ENCODE measurements around the gene MYRIP. TPM values are rescaled to one million over a fixed set of nuclear protein-coding genes. Genes with fewer than 3 reads are reported as not detected.
"Not testable (repeated sequence)": the region's sequence is repeated elsewhere in the genome, so short reads cannot be mapped to it uniquely, and the experiment has no call there.

MYRIP gene
- total RNA-seq, 4 donors from 2014 or later: 1.4 to 4.4 (median 2.8) TPM

GRCh38 chr3:39814007-39814406 lies 4.6 kb downstream of the MYRIP start:
- TF ChIP-seq POLR2AphosphoS5 (IDR thresholded peaks at IDR 0.05) (no peak), EP300 (IDR thresholded peaks at IDR 0.05) (no peak), POLR2A (IDR thresholded peaks at IDR 0.05) (no peak), CTCF (IDR thresholded peaks at IDR 0.05) (no peak)
- peaks cover 38% of the 10 kb centered on the region for H3K27me3 ChIP-seq
- no peak overlapping the region for H3K4me3 ChIP-seq
- peaks cover 15% of the 10 kb centered on the region for H3K4me1 ChIP-seq
- H3K36me3 ChIP-seq: no peaks in the 10 kb centered on the region
- H3K27ac ChIP-seq: no peak overlapping the region
- DNase-seq (ENCODE audit: low spot score in 2 of 2): no peak
- H3K9me3 ChIP-seq: no peaks in the 10 kb centered on the region

DNA sequence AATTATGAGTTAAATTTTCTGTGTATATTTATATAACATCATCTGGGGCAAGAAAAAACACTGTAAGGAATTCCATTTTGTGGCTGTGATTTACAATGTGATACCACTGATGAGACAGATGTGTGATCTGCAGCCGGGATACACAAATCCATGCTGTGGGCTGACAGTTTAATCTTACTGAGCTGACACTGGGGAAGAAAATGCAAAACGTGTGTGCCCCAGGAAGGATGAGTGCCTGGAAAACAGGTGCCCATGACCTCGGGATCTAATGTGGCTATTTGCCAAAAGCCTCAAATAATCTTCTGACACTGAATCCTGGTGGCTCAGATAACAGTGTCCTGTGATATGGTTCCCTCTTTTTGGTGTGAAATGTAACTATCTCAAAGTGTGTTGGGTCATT lies 10.5 kb downstream of the MYRIP start:
- WGBS: 17% methylated on average over 3 of the region's 3 CpGs
- TF ChIP-seq CTCF (IDR thresholded peaks at IDR 0.05) (no peak), EP300 (IDR thresholded peaks at IDR 0.05) (no peak), POLR2A (IDR thresholded peaks at IDR 0.05) (no peak), POLR2AphosphoS5 (IDR thresholded peaks at IDR 0.05) (no peak)
- no peak overlapping the region for H3K4me3 ChIP-seq

DNA sequence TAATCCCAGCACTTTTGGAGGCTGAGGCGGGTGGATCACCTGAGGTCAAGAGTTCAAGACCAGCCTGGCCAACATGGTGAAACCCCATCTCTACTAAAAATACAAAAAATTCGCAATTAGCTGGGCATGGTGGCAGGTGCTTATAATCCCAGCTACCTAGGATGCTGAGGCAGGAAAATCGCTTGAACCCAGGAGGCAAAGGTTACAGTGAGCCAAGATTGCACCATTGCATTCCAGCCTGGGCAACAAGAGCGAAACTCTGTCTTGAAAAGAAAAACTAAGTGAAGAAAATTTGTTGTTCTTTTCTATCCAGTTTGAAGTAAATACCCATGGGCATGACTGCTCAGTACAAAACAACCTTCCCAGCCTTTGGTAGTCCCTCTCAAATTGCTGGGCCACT lies 24.4 kb downstream of the MYRIP start:
- H3K9me3 ChIP-seq; H3K4me1 ChIP-seq; H3K27me3 ChIP-seq; H3K4me3 ChIP-seq; H3K36me3 ChIP-seq; DNase-seq (ENCODE audit: low spot score in 2 of 2); H3K27ac ChIP-seq: not testable (repeated sequence)
- WGBS: 89% methylated on average over 4 of the region's 4 CpGs

More for the DNA sequence above, 10.5 kb downstream of the MYRIP start:
- Histone ChIP-seq H3K9me3 (no peaks in the 10 kb centered on the region), H3K27me3 (no peaks in the 10 kb centered on the region), H3K4me1 (no peaks in the 10 kb centered on the region), H3K36me3 (no peaks in the 10 kb centered on the region), H3K27ac (no peak overlapping the region)
- DNase-seq (ENCODE audit: low spot score in 2 of 2): no peak

- TF ChIP-seq POLR2A (IDR thresholded peaks at IDR 0.05) (no peak), CTCF (IDR thresholded peaks at IDR 0.05) (no peak), POLR2AphosphoS5 (IDR thresholded peaks at IDR 0.05) (no peak), EP300 (IDR thresholded peaks at IDR 0.05) (no peak)
- 85% methylated on average over 7 of the region's 7 CpGs for WGBS
- no peaks in the 10 kb centered on the region for H3K27me3 ChIP-seq
- DNase-seq (ENCODE audit: low spot score in 2 of 2): no peak
- no peaks in the 10 kb centered on the region for H3K36me3 ChIP-seq
- no peak overlapping the region for H3K4me3 ChIP-seq
- no peaks in the 10 kb centered on the region for H3K9me3 ChIP-seq
- no peaks in the 10 kb centered on the region for H3K4me1 ChIP-seq
- no peak overlapping the region for H3K27ac ChIP-seq
These were observed 30.1 kb downstream of the MYRIP start for GRCh38 chr3:39839484-39839883.

- no peaks in the 10 kb centered on the region for H3K36me3 ChIP-seq
- H3K27me3 ChIP-seq: no peaks in the 10 kb centered on the region
- no peaks in the 10 kb centered on the region for H3K4me1 ChIP-seq
- no peak for DNase-seq (ENCODE audit: low spot score in 2 of 2)
- no peak overlapping the region for H3K4me3 ChIP-seq
- TF ChIP-seq CTCF (IDR thresholded peaks at IDR 0.05) (no peak), POLR2A (IDR thresholded peaks at IDR 0.05) (no peak), POLR2AphosphoS5 (IDR thresholded peaks at IDR 0.05) (no peak), EP300 (IDR thresholded peaks at IDR 0.05) (no peak)
- H3K27ac ChIP-seq: no peak overlapping the region
- 77% methylated on average over 1 of the region's 1 CpG for WGBS
- H3K9me3 ChIP-seq: no peaks in the 10 kb centered on the region
These were observed 34.0 kb downstream of the MYRIP start for GRCh38 chr3:39843440-39843839.

DNA sequence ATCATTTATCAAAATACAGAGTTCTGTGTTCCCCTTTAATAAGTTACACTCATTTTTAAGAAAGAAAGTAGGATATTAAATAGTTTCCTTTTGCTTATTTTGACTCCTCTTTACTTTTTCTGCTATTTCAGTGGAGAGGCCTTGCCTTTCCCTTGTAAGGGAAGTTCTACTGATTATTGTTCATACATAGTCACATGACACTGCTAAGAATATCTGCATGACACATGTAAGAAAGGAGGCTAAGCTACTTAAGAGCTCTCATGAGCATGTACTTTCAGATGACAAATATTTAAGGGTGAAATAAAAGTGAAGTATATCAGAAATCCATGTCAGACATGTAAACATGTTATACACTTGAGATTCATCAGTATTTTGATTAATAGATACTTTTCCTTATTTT lies 39.0 kb downstream of the MYRIP start:
- Histone ChIP-seq H3K4me3 (no peak overlapping the region), H3K36me3 (no peaks in the 10 kb centered on the region), H3K9me3 (no peaks in the 10 kb centered on the region), H3K27me3 (no peaks in the 10 kb centered on the region), H3K27ac (no peak overlapping the region), H3K4me1 (no peaks in the 10 kb centered on the region)
- no peak for DNase-seq (ENCODE audit: low spot score in 2 of 2)
- TF ChIP-seq POLR2A (IDR thresholded peaks at IDR 0.05): no peak
- TF ChIP-seq POLR2AphosphoS5 (IDR thresholded peaks at IDR 0.05): no peak
- TF ChIP-seq EP300 (IDR thresholded peaks at IDR 0.05): no peak
- no peak for TF ChIP-seq CTCF (IDR thresholded peaks at IDR 0.05)

Measured in suprapubic skin (tissue), 4 donors.